GM18858 (cell line): ENCODE data around the gene CABYR.

Experiments
- ATAC-seq: cut with Tn5 transposase; IDR thresholded peaks from one replicate; pipeline ENCODE4 v1.9.1; 2021; ENCODE audit not compliant: unreplicated experiment

The CABYR gene

DNA sequence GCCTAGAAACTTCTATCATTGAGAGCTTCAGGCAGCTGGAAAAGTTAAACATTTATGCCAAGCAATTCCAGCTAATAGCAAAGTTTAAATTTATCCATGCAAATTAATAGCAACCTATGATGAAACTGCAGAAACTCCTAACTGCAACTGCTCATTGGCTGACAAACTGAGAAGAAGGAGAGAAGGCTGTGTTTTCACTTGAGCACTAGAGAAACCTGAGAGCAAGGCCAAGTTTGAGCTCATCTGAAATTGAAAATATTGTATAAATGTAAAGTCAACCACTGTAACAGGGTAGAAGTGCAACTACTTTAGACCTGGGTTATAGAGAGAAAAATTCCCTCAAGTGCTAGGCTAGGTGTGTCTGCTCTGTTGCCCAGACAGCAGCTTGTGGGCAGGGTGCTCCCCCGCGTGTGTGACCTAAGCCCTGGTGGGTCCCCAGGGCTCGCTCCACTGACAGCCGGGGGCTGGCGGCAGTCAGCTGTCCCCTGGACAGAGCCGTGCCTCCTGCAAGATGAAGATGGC, 50.2 kb downstream of the CABYR start:
- ATAC-seq, result peak; percentile 89

- no peak for ATAC-seq
Observed at GRCh38 chr18:24189664-24190346, 50.9 kb downstream of the CABYR start.

GRCh38 chr18:24190590-24190989, 51.7 kb downstream of the CABYR start:
- no peak for ATAC-seq

- ATAC-seq, result no peak
Observed at GRCh38 chr18:24195296-24196053, 56.6 kb downstream of the CABYR start.

- ATAC-seq, result no peak
Observed at GRCh38 chr18:24196764-24197163, 57.9 kb downstream of the CABYR start.

GRCh38 chr18:24197412-24197811, 58.5 kb downstream of the CABYR start:
- ATAC-seq, result no peak

- ATAC-seq, result no peak
Observed at GRCh38 chr18:24198461-24198860, 59.6 kb downstream of the CABYR start.

DNA sequence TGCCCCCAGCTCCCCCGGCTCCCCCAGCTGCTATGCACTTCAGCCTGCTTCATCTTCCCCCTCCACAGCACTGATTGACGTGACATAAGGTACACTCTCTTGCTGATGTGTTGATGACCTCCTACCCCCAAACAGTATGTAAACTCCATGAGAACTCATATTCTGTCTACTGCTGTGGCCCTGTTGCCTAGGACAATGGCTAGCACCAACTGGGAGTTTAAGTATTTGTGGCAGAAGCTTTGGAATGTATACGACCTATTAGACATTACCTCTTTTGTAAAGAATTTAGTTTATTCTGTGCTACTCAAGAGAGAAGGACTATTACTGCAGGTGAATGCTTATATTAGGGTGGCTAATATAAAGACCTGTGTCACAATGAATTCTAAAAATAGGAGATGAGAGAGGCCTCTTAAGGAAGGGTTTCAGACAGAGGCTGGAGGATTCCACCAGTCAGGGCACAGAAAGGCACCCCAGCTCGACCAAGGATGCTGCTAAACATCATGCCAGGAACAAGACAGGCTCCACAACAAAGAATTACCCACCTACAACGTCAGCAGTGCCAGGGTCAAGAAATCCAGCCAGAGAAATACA, 60.6 kb downstream of the CABYR start:
- ATAC-seq, result no peak

- ATAC-seq, result no peak
Observed at GRCh38 chr18:24200494-24201290, 61.8 kb downstream of the CABYR start.

DNA sequence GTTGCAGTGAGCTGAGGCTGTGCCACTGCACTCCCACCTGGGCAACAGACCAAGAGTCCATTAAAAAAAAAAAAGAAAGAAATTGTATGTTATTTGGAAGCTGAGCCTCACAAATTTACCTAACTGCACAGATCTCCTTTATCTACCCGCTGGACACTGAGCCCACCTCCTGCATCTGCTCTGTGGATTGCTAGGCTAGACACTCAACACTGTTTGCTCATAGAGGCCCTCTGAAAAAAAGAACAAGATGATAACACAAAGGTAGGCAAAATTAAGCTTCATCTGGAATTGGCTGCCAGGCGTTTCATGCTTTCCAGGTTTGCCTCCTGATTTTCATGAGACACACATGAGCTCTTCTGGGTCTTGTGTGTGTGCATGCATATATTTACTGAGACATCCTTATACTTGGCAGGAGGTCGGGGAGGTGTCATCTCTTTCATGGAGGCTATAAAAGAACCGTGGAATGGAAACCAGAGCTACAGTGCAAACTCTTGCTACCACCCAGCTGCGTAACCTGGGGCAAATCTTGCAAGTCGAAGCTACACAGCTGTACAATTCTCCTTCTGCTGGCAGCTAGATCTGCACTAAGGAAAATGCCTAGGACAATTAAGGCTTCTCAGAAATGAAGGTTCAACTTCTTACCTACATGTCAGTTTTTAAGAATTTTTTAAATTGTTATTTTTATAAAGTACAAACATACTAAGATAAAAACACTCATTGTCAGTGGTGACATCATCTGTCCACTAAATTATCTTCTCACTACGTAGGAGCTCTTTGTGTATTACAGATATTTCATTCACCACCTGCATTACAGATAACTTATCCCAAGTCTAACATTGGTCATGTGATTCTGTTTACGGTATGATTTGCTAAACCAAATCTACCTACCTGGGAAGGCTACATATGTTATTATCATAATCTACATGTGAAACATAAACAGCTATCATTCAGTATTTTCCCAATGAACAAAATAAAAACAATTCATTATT, 63.1 kb downstream of the CABYR start:
- no peak for ATAC-seq

- ATAC-seq, result no peak
Observed at GRCh38 chr18:24204904-24205303, 66.0 kb downstream of the CABYR start.

- no peak for ATAC-seq
Observed at GRCh38 chr18:24208270-24209035, 69.6 kb downstream of the CABYR start.

- no peak for ATAC-seq
Observed at GRCh38 chr18:24209558-24209957, 70.7 kb downstream of the CABYR start.
